ENCODE results near the gene CAMKK1. TPM values are rescaled to one million over a fixed set of nuclear protein-coding genes. Genes with fewer than 3 reads are reported as not detected.

The CAMKK1 gene
- total RNA-seq, 1 experiment from 2014 or later = 9.6 TPM

DNA sequence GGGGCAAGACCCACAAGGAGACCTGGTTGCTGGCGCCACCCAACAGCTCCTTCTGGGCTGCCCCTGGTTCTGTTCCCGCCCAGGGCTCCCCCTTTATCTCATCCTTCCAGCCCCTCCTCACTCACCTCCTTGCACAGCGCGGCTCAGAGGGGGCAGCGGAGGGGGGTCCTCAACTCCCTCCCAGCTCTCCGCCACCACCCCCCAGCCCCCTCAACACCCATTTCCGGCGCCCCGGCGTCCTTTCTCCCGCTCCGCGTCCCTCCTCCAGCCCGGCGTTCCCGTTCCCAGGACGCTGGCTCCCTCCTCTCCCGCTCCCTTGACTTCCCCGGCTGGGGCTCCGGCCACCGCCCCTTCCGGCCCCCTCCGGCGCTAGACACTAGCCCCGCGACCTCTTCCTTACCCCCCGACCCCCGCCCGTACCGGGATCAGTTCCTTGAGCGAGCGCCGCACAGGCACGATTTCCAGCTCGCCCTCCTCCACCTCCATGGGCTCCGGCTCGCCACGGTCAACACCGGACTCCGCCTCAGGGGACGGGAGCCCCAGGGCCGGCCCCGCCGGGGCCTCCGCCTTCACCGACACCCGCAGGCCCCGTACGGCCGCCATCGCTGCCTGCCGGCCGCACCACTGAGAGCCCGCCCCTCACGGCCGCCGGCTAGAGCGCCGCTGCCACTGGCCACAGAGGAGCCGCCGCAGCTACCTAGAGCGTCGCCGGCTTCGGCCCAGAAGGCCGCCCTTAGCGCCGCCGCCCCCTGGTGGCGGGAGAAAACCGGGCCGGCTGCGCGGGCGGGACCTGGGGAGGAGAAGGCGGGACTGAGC, 47.0 kb downstream of the CAMKK1 start, which contains the start of gene NCBP3:
Gene NCBP3 (minus strand): TSS at position 626 of the 816 bp plus-strand sequence. CDS start 23 bp downstream, at position 603.
- Mint-ChIP-seq H3K4me3 (peak within 1 kb of the TSS; percentile 93), H3K27ac (peak within 1 kb of the TSS; percentile 93), H3K4me1 (peaks cover 18% of the 10 kb centered on the region), H3K27me3 (ENCODE audit: low read depth) (no peaks in the 10 kb centered on the region), H3K9me3 (no peaks in the 10 kb centered on the region), H3K36me3 (peaks cover 16% of the 10 kb centered on the region)
- CTCF ChIA-PET = interaction anchor here (0.5 to 5.5 kb wide), 68 partner anchors 9 to 991 kb away, joined by 3 to 73 read pairs (median 4); partner anchors contain the start of genes ATP2A3, CAMKK1, CTNS and CYB5D2
- peak; percentile 96 for ATAC-seq
- DNase-seq (ENCODE audit: low spot score) = peak; percentile 84
- POLR2A ChIA-PET = interaction anchor here (0.7 to 1.8 kb wide), 11 partner anchors 8 to 119 kb away, joined by 3 to 8 read pairs (median 4); partner anchors contain the start of gene CAMKK1
- TF ChIP-seq HMGA2 (CRISPR knock-in tag; IDR thresholded peaks at IDR 0.05) (no peak), ZNF232 (CRISPR knock-in tag; IDR thresholded peaks at IDR 0.05) (peak; percentile 89; the same call in 1 of the 2 replicates), ZNF121 (CRISPR knock-in tag; IDR thresholded peaks at IDR 0.05) (no peak), ATF1 (CRISPR knock-in tag; IDR thresholded peaks at IDR 0.05) (no peak), RELA (CRISPR knock-in tag; IDR thresholded peaks at IDR 0.05; ENCODE audit: borderline replicate concordance) (0 out of 2 replicates have a peak, but pooled peaks have one; percentile 49), SOX15 (CRISPR knock-in tag; IDR thresholded peaks at IDR 0.05) (no peak), PRRX2 (CRISPR knock-in tag; IDR thresholded peaks at IDR 0.05) (no peak), RORB (CRISPR knock-in tag; IDR thresholded peaks at IDR 0.05) (no peak), ESRRA (CRISPR knock-in tag; IDR thresholded peaks at IDR 0.05; ENCODE audit: borderline replicate concordance) (0 out of 2 replicates have a peak, but pooled peaks have one; percentile 81), CTCF (IDR thresholded peaks at IDR 0.05) (peak; percentile 73), CBFB (CRISPR knock-in tag; IDR thresholded peaks at IDR 0.05; ENCODE audit: low read depth) (peak; percentile 96), TP53 (CRISPR knock-in tag; IDR thresholded peaks at IDR 0.05) (peak; percentile 54; the same call in 1 of the 2 replicates), ZNF317 (CRISPR knock-in tag; IDR thresholded peaks at IDR 0.05; ENCODE audit: borderline replicate concordance, low read depth) (no peak; the same call in 1 of the 2 replicates), ZNF138 (CRISPR knock-in tag; conservative IDR thresholded peaks at IDR 0.05) (no peak), NR3C1 (CRISPR knock-in tag; conservative IDR thresholded peaks at IDR 0.05; ENCODE audit: low read depth) (no peak), ZNF396 (CRISPR knock-in tag; IDR thresholded peaks at IDR 0.05; ENCODE audit: borderline replicate concordance) (no peak)
- TF ChIP-seq, protein P1, sequence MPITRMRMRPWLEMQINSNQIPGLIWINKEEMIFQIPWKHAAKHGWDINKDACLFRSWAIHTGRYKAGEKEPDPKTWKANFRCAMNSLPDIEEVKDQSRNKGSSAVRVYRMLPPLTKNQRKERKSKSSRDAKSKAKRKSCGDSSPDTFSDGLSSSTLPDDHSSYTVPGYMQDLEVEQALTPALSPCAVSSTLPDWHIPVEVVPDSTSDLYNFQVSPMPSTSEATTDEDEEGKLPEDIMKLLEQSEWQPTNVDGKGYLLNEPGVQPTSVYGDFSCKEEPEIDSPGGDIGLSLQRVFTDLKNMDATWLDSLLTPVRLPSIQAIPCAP (CRISPR knock-in tag; IDR thresholded peaks at IDR 0.05) = no peak
- TF ChIP-seq, protein P2, sequence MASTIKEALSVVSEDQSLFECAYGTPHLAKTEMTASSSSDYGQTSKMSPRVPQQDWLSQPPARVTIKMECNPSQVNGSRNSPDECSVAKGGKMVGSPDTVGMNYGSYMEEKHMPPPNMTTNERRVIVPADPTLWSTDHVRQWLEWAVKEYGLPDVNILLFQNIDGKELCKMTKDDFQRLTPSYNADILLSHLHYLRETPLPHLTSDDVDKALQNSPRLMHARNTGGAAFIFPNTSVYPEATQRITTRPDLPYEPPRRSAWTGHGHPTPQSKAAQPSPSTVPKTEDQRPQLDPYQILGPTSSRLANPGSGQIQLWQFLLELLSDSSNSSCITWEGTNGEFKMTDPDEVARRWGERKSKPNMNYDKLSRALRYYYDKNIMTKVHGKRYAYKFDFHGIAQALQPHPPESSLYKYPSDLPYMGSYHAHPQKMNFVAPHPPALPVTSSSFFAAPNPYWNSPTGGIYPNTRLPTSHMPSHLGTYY (CRISPR knock-in tag; IDR thresholded peaks at IDR 0.05) = 0 out of 2 replicates have a peak, but pooled peaks have one; percentile 22
- TF ChIP-seq, protein P3, sequence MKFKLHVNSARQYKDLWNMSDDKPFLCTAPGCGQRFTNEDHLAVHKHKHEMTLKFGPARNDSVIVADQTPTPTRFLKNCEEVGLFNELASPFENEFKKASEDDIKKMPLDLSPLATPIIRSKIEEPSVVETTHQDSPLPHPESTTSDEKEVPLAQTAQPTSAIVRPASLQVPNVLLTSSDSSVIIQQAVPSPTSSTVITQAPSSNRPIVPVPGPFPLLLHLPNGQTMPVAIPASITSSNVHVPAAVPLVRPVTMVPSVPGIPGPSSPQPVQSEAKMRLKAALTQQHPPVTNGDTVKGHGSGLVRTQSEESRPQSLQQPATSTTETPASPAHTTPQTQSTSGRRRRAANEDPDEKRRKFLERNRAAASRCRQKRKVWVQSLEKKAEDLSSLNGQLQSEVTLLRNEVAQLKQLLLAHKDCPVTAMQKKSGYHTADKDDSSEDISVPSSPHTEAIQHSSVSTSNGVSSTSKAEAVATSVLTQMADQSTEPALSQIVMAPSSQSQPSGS (CRISPR knock-in tag; IDR thresholded peaks at IDR 0.05; ENCODE audit: borderline replicate concordance, low read depth) = no peak
- TF ChIP-seq, protein P4, sequence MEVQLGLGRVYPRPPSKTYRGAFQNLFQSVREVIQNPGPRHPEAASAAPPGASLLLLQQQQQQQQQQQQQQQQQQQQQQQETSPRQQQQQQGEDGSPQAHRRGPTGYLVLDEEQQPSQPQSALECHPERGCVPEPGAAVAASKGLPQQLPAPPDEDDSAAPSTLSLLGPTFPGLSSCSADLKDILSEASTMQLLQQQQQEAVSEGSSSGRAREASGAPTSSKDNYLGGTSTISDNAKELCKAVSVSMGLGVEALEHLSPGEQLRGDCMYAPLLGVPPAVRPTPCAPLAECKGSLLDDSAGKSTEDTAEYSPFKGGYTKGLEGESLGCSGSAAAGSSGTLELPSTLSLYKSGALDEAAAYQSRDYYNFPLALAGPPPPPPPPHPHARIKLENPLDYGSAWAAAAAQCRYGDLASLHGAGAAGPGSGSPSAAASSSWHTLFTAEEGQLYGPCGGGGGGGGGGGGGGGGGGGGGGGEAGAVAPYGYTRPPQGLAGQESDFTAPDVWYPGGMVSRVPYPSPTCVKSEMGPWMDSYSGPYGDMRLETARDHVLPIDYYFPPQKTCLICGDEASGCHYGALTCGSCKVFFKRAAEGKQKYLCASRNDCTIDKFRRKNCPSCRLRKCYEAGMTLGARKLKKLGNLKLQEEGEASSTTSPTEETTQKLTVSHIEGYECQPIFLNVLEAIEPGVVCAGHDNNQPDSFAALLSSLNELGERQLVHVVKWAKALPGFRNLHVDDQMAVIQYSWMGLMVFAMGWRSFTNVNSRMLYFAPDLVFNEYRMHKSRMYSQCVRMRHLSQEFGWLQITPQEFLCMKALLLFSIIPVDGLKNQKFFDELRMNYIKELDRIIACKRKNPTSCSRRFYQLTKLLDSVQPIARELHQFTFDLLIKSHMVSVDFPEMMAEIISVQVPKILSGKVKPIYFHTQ (CRISPR knock-in tag; IDR thresholded peaks at IDR 0.05) = no peak
- TF ChIP-seq, protein P5, sequence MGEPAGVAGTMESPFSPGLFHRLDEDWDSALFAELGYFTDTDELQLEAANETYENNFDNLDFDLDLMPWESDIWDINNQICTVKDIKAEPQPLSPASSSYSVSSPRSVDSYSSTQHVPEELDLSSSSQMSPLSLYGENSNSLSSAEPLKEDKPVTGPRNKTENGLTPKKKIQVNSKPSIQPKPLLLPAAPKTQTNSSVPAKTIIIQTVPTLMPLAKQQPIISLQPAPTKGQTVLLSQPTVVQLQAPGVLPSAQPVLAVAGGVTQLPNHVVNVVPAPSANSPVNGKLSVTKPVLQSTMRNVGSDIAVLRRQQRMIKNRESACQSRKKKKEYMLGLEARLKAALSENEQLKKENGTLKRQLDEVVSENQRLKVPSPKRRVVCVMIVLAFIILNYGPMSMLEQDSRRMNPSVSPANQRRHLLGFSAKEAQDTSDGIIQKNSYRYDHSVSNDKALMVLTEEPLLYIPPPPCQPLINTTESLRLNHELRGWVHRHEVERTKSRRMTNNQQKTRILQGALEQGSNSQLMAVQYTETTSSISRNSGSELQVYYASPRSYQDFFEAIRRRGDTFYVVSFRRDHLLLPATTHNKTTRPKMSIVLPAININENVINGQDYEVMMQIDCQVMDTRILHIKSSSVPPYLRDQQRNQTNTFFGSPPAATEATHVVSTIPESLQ (CRISPR knock-in tag; IDR thresholded peaks at IDR 0.05) = no peak
- TF ChIP-seq, protein P6, sequence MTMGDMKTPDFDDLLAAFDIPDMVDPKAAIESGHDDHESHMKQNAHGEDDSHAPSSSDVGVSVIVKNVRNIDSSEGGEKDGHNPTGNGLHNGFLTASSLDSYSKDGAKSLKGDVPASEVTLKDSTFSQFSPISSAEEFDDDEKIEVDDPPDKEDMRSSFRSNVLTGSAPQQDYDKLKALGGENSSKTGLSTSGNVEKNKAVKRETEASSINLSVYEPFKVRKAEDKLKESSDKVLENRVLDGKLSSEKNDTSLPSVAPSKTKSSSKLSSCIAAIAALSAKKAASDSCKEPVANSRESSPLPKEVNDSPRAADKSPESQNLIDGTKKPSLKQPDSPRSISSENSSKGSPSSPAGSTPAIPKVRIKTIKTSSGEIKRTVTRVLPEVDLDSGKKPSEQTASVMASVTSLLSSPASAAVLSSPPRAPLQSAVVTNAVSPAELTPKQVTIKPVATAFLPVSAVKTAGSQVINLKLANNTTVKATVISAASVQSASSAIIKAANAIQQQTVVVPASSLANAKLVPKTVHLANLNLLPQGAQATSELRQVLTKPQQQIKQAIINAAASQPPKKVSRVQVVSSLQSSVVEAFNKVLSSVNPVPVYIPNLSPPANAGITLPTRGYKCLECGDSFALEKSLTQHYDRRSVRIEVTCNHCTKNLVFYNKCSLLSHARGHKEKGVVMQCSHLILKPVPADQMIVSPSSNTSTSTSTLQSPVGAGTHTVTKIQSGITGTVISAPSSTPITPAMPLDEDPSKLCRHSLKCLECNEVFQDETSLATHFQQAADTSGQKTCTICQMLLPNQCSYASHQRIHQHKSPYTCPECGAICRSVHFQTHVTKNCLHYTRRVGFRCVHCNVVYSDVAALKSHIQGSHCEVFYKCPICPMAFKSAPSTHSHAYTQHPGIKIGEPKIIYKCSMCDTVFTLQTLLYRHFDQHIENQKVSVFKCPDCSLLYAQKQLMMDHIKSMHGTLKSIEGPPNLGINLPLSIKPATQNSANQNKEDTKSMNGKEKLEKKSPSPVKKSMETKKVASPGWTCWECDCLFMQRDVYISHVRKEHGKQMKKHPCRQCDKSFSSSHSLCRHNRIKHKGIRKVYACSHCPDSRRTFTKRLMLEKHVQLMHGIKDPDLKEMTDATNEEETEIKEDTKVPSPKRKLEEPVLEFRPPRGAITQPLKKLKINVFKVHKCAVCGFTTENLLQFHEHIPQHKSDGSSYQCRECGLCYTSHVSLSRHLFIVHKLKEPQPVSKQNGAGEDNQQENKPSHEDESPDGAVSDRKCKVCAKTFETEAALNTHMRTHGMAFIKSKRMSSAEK (CRISPR knock-in tag; IDR thresholded peaks at IDR 0.05; ENCODE audit: borderline replicate concordance) = no peak
